ENCODE results near the gene SMIM35.

DNA sequence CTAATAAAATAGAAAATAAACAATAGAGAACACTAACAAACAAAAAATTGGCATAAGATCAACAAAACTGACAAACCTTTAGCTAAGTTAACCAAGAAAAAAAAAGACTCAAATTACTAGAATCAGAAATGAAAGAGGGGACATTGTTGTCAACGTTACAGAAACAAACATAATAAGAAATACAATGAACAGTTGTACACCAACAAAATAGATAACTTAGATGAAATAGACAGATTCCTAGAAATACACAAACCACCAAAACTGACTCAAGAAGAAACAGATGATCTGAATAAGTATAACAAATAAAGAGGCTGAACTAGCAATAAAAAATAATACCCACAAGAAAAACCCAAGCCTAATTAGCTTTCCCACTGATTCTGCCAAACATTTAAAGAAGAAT lies 44.6 kb downstream of the SMIM35 start:
- TF ChIP-seq, protein P1, sequence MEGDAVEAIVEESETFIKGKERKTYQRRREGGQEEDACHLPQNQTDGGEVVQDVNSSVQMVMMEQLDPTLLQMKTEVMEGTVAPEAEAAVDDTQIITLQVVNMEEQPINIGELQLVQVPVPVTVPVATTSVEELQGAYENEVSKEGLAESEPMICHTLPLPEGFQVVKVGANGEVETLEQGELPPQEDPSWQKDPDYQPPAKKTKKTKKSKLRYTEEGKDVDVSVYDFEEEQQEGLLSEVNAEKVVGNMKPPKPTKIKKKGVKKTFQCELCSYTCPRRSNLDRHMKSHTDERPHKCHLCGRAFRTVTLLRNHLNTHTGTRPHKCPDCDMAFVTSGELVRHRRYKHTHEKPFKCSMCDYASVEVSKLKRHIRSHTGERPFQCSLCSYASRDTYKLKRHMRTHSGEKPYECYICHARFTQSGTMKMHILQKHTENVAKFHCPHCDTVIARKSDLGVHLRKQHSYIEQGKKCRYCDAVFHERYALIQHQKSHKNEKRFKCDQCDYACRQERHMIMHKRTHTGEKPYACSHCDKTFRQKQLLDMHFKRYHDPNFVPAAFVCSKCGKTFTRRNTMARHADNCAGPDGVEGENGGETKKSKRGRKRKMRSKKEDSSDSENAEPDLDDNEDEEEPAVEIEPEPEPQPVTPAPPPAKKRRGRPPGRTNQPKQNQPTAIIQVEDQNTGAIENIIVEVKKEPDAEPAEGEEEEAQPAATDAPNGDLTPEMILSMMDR (IDR thresholded peaks at IDR 0.05 in 4 of 5, conservative IDR thresholded peaks at IDR 0.05 in 1 of 5) = no peak
- no peak for TF ChIP-seq POLR2A (IDR thresholded peaks at IDR 0.05)

Measured in gastrocnemius medialis (tissue), 4 donors.